Measurements from ENCODE around the gene SYNGAP1. TPM values are rescaled to one million over a fixed set of nuclear protein-coding genes. Genes with fewer than 3 reads are reported as not detected.

SYNGAP1 gene
- polyA plus RNA-seq, 1 donor = 21.0 TPM

DNA sequence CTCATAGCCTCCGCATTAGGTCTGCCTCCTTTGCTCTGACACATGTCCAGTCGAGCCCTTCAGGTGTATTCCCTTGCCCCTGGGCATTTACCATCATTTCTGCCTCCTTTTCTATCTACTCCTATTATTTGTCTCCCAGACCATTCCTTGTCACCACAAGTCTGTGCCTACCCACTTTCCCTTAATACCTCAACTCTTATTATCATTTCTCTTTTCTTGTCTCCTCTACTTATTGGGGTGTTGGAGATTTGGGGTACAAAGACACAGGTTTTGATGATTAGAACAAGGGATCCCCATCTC, 1.4 kb downstream of the SYNGAP1 start:
- DNase-seq = no peak
- H3K36me3 ChIP-seq (ENCODE audit: control insufficient read depth, insufficient read depth, low read length) = no peaks in the 10 kb centered on the region
- H3K27me3 ChIP-seq (ENCODE audit: control insufficient read depth, insufficient read depth, low read length) = no peaks in the 10 kb centered on the region
- H3K4me1 ChIP-seq (ENCODE audit: control insufficient read depth, insufficient read depth, low read length) = peaks cover 29% of the 10 kb centered on the region
- H3K4me3 ChIP-seq (ENCODE audit: low read length) = no peak overlapping the region
- H3K27ac ChIP-seq (ENCODE audit: low read length) = no peak overlapping the region
- WGBS (ENCODE audit: insufficient coverage, low lambda C conversion rate) = no CpG with 5 or more reads among the region's 2 CpGs
- no peaks in the 10 kb centered on the region for H3K9me3 ChIP-seq (ENCODE audit: control insufficient read depth, low read depth, low read length)

DNA sequence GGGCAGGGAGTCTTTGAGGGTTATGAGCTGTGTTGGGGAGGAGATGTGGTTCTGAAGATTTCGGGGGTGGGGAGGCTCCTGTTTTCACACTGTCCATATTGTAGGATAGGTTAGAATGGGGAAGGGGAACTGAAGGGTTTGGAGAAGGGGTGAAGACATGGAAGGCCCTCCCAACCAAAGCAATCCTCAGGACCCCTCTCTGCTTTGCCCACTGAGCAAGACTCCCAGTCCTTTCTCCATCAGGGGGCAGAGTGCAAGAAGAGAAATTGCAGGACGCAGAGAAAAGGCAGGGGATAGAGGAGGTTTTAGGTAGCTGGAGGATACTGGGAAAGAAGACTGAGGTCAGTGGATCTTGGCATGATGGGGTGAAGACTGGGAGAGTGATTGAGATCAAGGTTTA, 3.9 kb downstream of the SYNGAP1 start:
- no CpG with 5 or more reads among the region's 2 CpGs for WGBS (ENCODE audit: insufficient coverage, low lambda C conversion rate)
- Histone ChIP-seq H3K27me3 (ENCODE audit: control insufficient read depth, insufficient read depth, low read length) (no peaks in the 10 kb centered on the region), H3K27ac (ENCODE audit: low read length) (no peak overlapping the region), H3K36me3 (ENCODE audit: control insufficient read depth, insufficient read depth, low read length) (no peaks in the 10 kb centered on the region), H3K9me3 (ENCODE audit: control insufficient read depth, low read depth, low read length) (no peaks in the 10 kb centered on the region), H3K4me3 (ENCODE audit: low read length) (no peak overlapping the region), H3K4me1 (ENCODE audit: control insufficient read depth, insufficient read depth, low read length) (peaks cover 32% of the 10 kb centered on the region)
- no peak for DNase-seq

GRCh38 chr6:33424855-33425667, 5.2 kb downstream of the SYNGAP1 start:
- H3K4me3 ChIP-seq (ENCODE audit: low read length) = peak overlapping the region; percentile 77
- 5% methylated on average over 4 of the region's 12 CpGs for WGBS (ENCODE audit: insufficient coverage, low lambda C conversion rate)
- H3K27me3 ChIP-seq (ENCODE audit: control insufficient read depth, insufficient read depth, low read length) = no peaks in the 10 kb centered on the region
- DNase-seq = no peak
- H3K36me3 ChIP-seq (ENCODE audit: control insufficient read depth, insufficient read depth, low read length) = no peaks in the 10 kb centered on the region
- H3K9me3 ChIP-seq (ENCODE audit: control insufficient read depth, low read depth, low read length) = no peaks in the 10 kb centered on the region
- peaks cover 31% of the 10 kb centered on the region for H3K4me1 ChIP-seq (ENCODE audit: control insufficient read depth, insufficient read depth, low read length)
- H3K27ac ChIP-seq (ENCODE audit: low read length) = peak overlapping the region; percentile 99

DNA sequence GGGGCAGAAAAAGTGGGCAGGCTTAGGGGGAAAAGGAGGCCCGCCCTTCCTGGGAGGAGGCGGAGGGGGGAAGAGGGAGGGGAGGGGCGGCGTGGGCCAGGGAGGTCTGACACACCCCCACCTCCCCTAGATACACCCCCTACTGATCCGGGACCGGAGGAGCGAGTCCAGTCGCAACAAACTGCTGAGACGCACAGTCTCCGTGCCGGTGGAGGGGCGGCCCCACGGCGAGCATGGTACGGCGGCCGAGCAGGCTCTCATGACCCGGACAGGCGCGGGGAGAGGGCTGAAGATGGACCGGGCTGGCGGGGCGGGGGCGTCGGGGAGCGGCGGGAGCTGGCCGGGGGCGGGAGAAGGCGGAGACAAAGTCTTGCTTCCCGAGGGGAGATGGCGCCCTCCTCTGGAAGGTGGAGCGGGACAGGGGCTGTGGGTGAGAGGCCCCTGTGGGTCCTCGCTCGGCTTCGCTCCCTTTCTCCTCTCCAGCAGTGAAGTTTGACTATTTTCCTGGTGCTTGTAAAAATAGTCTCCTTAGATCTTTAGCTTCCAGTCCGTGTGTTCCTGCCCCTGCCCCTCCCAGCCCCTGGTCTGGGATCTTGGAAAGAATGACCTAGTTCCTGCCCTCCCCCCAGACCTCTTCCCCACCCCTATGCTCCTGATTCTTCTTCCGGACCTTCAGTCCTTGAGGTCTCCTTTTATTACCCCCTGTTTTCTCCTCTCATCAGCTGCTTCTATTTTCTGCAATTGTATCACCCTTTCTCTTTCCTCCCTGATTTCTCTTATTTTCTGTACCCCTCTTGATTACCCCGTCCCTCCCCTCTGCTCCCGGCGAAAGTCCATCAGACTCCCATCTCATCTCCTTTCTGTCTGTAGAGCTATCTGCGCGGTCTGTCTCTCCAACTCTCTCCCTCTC, 6.1 kb downstream of the SYNGAP1 start:
- DNase-seq = peak; percentile 79 to 91
- H3K4me1 ChIP-seq (ENCODE audit: control insufficient read depth, insufficient read depth, low read length) = peaks cover 37% of the 10 kb centered on the region
- no peaks in the 10 kb centered on the region for H3K27me3 ChIP-seq (ENCODE audit: control insufficient read depth, insufficient read depth, low read length)
- no peaks in the 10 kb centered on the region for H3K9me3 ChIP-seq (ENCODE audit: control insufficient read depth, low read depth, low read length)
- H3K36me3 ChIP-seq (ENCODE audit: control insufficient read depth, insufficient read depth, low read length) = no peaks in the 10 kb centered on the region
- peak overlapping the region; percentile 77 for H3K4me3 ChIP-seq (ENCODE audit: low read length)
- WGBS (ENCODE audit: insufficient coverage, low lambda C conversion rate) = 4% methylated on average over 3 of the region's 43 CpGs
- H3K27ac ChIP-seq (ENCODE audit: low read length) = peak overlapping the region; percentile 99

- no CpG with 5 or more reads among the region's 12 CpGs for whole genome bisulfite sequencing (ENCODE audit: insufficient coverage, low lambda C conversion rate)
- DNase-seq = peak in 1 of 2 donors; percentile 37
- H3K4me3 ChIP-seq (ENCODE audit: low read length) = peak overlapping the region; percentile 77
Observed at GRCh38 chr6:33426590-33427511, 7.0 kb downstream of the SYNGAP1 start.

DNA sequence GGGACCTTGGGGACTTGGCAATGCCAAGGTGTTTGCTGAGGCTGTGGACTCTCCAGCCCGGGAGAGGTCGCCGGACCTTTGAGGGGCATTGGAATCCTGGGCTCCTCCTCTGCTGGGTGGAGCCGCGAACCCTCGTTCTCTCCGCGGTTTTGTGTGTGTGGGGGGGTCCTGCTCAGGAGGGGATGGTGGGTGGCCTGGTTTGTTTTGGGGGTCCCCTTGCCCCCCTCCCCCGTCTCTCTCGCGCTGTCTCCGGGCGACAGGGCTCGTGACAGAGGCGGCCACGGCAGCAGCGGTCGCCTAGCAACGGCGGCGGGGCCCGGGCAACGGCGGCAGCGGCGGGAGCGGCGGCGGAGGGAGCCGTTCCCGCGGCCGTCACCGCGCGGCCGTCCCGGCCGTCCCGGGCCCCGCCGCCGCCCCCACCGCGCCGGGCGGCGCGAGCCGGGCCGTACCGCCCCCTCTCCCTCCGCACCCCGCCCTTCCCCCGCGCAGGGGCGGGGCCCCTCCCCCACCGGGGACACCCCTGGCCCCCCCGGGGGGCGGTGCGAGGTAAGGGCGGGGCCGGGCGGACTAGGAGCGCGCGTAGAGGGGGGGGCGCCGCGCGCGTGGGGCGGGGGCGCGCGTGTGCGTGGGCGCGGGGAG, 7.8 kb downstream of the SYNGAP1 start:
- Histone ChIP-seq H3K27me3 (ENCODE audit: control insufficient read depth, insufficient read depth, low read length) (no peaks in the 10 kb centered on the region), H3K4me1 (ENCODE audit: control insufficient read depth, insufficient read depth, low read length) (peaks cover 46% of the 10 kb centered on the region), H3K27ac (ENCODE audit: low read length) (peak overlapping the region; percentile 53), H3K4me3 (ENCODE audit: low read length) (peak overlapping the region; percentile 63), H3K9me3 (ENCODE audit: control insufficient read depth, low read depth, low read length) (no peaks in the 10 kb centered on the region), H3K36me3 (ENCODE audit: control insufficient read depth, insufficient read depth, low read length) (no peaks in the 10 kb centered on the region)
- DNase-seq = peak in 1 of 2 donors; percentile 62
- no CpG with 5 or more reads among the region's 79 CpGs for WGBS (ENCODE audit: insufficient coverage, low lambda C conversion rate)

More at GRCh38 chr6:33426590-33427511, 7.0 kb downstream of the SYNGAP1 start:
- H3K9me3 ChIP-seq (ENCODE audit: control insufficient read depth, low read depth, low read length) = no peaks in the 10 kb centered on the region
- H3K27me3 ChIP-seq (ENCODE audit: control insufficient read depth, insufficient read depth, low read length) = no peaks in the 10 kb centered on the region
- H3K4me1 ChIP-seq (ENCODE audit: control insufficient read depth, insufficient read depth, low read length) = peaks cover 46% of the 10 kb centered on the region
- no peaks in the 10 kb centered on the region for H3K36me3 ChIP-seq (ENCODE audit: control insufficient read depth, insufficient read depth, low read length)
- peak overlapping the region; percentile 99 for H3K27ac ChIP-seq (ENCODE audit: low read length)

DNA sequence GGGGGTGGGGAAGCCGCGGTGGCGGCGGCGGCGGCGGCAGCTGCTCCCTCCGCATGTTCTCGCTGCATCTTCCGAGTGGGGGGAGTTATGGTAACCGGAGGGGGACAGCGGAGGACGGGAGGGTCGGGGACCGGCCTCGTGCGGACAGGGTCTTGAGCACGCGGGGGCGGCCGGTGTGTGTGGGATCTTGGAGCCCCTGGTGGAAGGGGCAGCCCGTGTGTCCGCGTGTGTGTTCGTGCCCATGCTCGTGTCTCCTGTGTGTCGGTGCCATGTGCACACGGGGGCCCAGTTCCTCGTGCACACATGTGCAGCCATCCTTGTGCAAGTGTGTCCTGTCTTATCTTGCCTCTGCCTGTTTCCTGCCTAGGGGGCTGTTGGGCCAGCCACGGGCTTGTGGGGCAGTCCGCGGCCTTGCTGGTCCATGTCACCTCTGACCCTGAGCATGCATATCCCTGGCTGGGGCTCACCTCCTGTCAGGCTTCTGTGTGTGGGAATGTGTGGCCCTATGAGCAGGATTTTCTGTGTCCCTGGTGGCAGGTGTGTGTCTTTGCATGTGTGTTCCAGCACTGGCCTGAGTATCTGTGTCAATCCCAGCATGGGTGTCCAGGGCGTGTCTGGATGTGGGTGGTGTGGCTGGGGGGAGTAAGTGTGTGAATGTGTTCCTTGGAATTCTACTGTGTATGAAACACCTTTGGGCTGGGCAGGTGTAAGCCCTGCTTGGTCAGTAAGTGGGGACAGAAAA, 8.5 kb downstream of the SYNGAP1 start:
- peak in 1 of 2 donors; percentile 70 for DNase-seq
- Histone ChIP-seq H3K27me3 (ENCODE audit: control insufficient read depth, insufficient read depth, low read length) (no peaks in the 10 kb centered on the region), H3K27ac (ENCODE audit: low read length) (peak overlapping the region; percentile 42), H3K9me3 (ENCODE audit: control insufficient read depth, low read depth, low read length) (no peaks in the 10 kb centered on the region), H3K36me3 (ENCODE audit: control insufficient read depth, insufficient read depth, low read length) (no peaks in the 10 kb centered on the region), H3K4me1 (ENCODE audit: control insufficient read depth, insufficient read depth, low read length) (peaks cover 46% of the 10 kb centered on the region), H3K4me3 (ENCODE audit: low read length) (peak overlapping the region; percentile 33)
- WGBS (ENCODE audit: insufficient coverage, low lambda C conversion rate) = no CpG with 5 or more reads among the region's 33 CpGs

- Histone ChIP-seq H3K4me1 (ENCODE audit: control insufficient read depth, insufficient read depth, low read length) (peaks cover 46% of the 10 kb centered on the region), H3K36me3 (ENCODE audit: control insufficient read depth, insufficient read depth, low read length) (no peaks in the 10 kb centered on the region), H3K27ac (ENCODE audit: low read length) (peak overlapping the region; percentile 42), H3K9me3 (ENCODE audit: control insufficient read depth, low read depth, low read length) (no peaks in the 10 kb centered on the region), H3K27me3 (ENCODE audit: control insufficient read depth, insufficient read depth, low read length) (no peaks in the 10 kb centered on the region), H3K4me3 (ENCODE audit: low read length) (no peak overlapping the region)
- DNase-seq = no peak
- WGBS (ENCODE audit: insufficient coverage, low lambda C conversion rate) = no CpG with 5 or more reads among the region's 5 CpGs
Observed at GRCh38 chr6:33428966-33429749, 9.3 kb downstream of the SYNGAP1 start.

DNA sequence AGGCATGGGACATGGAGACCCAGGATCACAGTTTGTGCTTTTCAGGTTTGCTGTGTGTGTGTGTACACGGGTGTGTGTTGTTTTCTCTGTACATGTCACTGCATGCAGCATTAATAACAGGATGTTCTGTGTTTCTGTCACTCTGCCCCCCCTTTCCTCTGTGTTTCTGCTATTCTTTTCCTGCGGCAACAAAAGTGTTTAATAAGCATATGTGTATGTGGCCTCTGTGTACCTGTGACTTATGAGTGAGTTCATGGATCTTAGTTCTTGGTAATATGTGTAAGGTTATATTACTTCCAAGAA, 9.8 kb downstream of the SYNGAP1 start:
- peaks cover 42% of the 10 kb centered on the region for H3K4me1 ChIP-seq (ENCODE audit: control insufficient read depth, insufficient read depth, low read length)
- no peaks in the 10 kb centered on the region for H3K36me3 ChIP-seq (ENCODE audit: control insufficient read depth, insufficient read depth, low read length)
- no peaks in the 10 kb centered on the region for H3K9me3 ChIP-seq (ENCODE audit: control insufficient read depth, low read depth, low read length)
- peak overlapping the region; percentile 34 for H3K27ac ChIP-seq (ENCODE audit: low read length)
- H3K27me3 ChIP-seq (ENCODE audit: control insufficient read depth, insufficient read depth, low read length) = no peaks in the 10 kb centered on the region
- WGBS (ENCODE audit: insufficient coverage, low lambda C conversion rate) = no CpG with 5 or more reads among the region's 2 CpGs
- no peak for DNase-seq
- no peak overlapping the region for H3K4me3 ChIP-seq (ENCODE audit: low read length)

All from large intestine (tissue), 3 donors.